ENCODE results near the gene PTPRN2.

- TF ChIP-seq, protein P1, sequence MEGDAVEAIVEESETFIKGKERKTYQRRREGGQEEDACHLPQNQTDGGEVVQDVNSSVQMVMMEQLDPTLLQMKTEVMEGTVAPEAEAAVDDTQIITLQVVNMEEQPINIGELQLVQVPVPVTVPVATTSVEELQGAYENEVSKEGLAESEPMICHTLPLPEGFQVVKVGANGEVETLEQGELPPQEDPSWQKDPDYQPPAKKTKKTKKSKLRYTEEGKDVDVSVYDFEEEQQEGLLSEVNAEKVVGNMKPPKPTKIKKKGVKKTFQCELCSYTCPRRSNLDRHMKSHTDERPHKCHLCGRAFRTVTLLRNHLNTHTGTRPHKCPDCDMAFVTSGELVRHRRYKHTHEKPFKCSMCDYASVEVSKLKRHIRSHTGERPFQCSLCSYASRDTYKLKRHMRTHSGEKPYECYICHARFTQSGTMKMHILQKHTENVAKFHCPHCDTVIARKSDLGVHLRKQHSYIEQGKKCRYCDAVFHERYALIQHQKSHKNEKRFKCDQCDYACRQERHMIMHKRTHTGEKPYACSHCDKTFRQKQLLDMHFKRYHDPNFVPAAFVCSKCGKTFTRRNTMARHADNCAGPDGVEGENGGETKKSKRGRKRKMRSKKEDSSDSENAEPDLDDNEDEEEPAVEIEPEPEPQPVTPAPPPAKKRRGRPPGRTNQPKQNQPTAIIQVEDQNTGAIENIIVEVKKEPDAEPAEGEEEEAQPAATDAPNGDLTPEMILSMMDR (IDR thresholded peaks at IDR 0.05): no peak
- TF ChIP-seq JUND (IDR thresholded peaks at IDR 0.05) (no peak), SIN3A (IDR thresholded peaks at IDR 0.05; ENCODE audit: borderline replicate concordance, low read depth, low read length) (no peak), ELF1 (IDR thresholded peaks at IDR 0.05) (no peak), USF1 (IDR thresholded peaks at IDR 0.05; ENCODE audit: borderline replicate concordance, low read depth) (no peak), POLR2AphosphoS5 (IDR thresholded peaks at IDR 0.05; ENCODE audit: low read depth, low read length) (no peak)
Measured at GRCh38 chr7:158140538-158141220, 446.9 kb downstream of the PTPRN2 start.
